Measurements from ENCODE around the gene SARDH. TPM values are rescaled to one million over a fixed set of nuclear protein-coding genes. Genes with fewer than 3 reads are reported as not detected.

Gene SARDH
- total RNA-seq, 1 experiment from 2014 or later, result 9.9 TPM

DNA sequence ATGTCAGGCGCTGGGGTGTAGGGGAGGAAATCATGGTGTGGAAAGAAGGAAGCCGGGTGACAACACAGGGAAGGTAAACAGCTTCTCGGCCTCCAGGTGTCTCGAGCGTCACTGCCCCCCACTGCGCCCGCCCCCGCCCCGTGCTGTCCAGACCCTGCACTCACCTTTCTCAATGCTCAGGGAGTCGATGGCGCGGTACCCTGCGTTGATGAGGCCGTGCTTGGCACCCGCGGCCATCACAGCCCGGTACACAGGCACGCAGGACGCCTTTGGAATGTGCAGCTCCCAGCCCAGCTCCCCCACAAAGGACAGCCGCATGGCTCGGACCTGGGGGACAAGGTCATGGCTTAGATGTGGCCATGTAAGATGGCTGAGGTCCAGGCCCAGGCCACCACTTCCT, 66.8 kb downstream of the SARDH start:
- no peaks in the 10 kb centered on the region for H3K4me1 ChIP-seq (replicated peaks; ENCODE audit: insufficient read depth)
- peaks cover 82% of the 10 kb centered on the region for H3K27me3 ChIP-seq (ENCODE audit: insufficient read depth, low read depth)
- no peak overlapping the region for H3K4me3 ChIP-seq
- H3K79me2 ChIP-seq (ENCODE audit: low read depth), result no peaks in the 10 kb centered on the region
- no peaks in the 10 kb centered on the region for H3K9me2 ChIP-seq (ENCODE audit: insufficient read depth)
- BruUV-seq (replicated peaks), result no TSS peak
- H4K20me1 ChIP-seq (ENCODE audit: insufficient read depth), result no peaks in the 10 kb centered on the region
- H3K36me3 ChIP-seq (ENCODE audit: low read depth), result no peaks in the 10 kb centered on the region
- ChIA-PET CTCF (no interaction called here), POLR2A (ENCODE audit: unreplicated experiment) (no interaction called here)
- H3K4me2 ChIP-seq, result no peak overlapping the region
- H3K9me3 ChIP-seq (ENCODE audit: insufficient read depth, low read depth), result no peaks in the 10 kb centered on the region
- no peaks in the 10 kb centered on the region for H3F3A ChIP-seq (ENCODE audit: insufficient read depth, low read depth)
- H2AFZ ChIP-seq, result no peak overlapping the region
- intact Hi-C loops (cut with micrococcal nuclease; ENCODE audit: unreplicated experiment), result no loop called here
- no peak for TF ChIP-seq EZH2 (IDR thresholded peaks at IDR 0.05; ENCODE audit: low read depth)
- TF ChIP-seq, protein P1, sequence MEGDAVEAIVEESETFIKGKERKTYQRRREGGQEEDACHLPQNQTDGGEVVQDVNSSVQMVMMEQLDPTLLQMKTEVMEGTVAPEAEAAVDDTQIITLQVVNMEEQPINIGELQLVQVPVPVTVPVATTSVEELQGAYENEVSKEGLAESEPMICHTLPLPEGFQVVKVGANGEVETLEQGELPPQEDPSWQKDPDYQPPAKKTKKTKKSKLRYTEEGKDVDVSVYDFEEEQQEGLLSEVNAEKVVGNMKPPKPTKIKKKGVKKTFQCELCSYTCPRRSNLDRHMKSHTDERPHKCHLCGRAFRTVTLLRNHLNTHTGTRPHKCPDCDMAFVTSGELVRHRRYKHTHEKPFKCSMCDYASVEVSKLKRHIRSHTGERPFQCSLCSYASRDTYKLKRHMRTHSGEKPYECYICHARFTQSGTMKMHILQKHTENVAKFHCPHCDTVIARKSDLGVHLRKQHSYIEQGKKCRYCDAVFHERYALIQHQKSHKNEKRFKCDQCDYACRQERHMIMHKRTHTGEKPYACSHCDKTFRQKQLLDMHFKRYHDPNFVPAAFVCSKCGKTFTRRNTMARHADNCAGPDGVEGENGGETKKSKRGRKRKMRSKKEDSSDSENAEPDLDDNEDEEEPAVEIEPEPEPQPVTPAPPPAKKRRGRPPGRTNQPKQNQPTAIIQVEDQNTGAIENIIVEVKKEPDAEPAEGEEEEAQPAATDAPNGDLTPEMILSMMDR (conservative IDR thresholded peaks at IDR 0.05), result no peak
- no peak for DNase-seq
- H3K27ac ChIP-seq, result no peak overlapping the region

DNA sequence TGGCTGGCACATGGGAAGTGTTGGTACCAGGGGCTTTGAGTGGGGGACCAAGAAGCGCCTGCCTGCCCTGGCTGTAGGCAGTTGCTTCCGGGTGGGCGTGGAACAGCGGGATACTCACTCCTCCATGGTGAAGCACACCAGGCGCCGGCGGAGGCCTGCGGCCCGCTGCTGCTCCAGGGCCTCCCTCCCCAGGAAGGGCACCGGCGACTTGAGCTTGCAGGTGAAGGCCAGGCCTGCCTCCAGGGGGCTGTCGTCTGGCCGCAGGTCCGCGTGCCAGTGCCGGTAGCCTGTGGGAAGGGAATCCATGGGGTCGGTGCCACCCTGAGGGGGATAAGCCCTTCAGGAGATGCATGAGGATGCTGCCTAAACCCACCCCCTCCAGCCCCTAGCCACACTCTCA, 67.7 kb downstream of the SARDH start:
- no peak overlapping the region for H3K4me2 ChIP-seq
- BruUV-seq (replicated peaks), result no TSS peak
- H3K9me2 ChIP-seq (ENCODE audit: insufficient read depth), result no peaks in the 10 kb centered on the region
- no peaks in the 10 kb centered on the region for H3K4me1 ChIP-seq (replicated peaks; ENCODE audit: insufficient read depth)
- H4K20me1 ChIP-seq (ENCODE audit: insufficient read depth), result no peaks in the 10 kb centered on the region
- H3K9me3 ChIP-seq (ENCODE audit: insufficient read depth, low read depth), result no peaks in the 10 kb centered on the region
- POLR2A ChIA-PET (ENCODE audit: unreplicated experiment), result no interaction called here
- DNase-seq, result no peak
- no peak for TF ChIP-seq EZH2 (IDR thresholded peaks at IDR 0.05; ENCODE audit: low read depth)
- TF ChIP-seq, protein P1 (conservative IDR thresholded peaks at IDR 0.05), result no peak
- H3K27me3 ChIP-seq (ENCODE audit: insufficient read depth, low read depth), result peaks cover 81% of the 10 kb centered on the region
- H3K36me3 ChIP-seq (ENCODE audit: low read depth), result no peaks in the 10 kb centered on the region
- H2AFZ ChIP-seq, result no peak overlapping the region
- no peaks in the 10 kb centered on the region for H3K79me2 ChIP-seq (ENCODE audit: low read depth)
- CTCF ChIA-PET, result no interaction called here
- intact Hi-C loops (cut with micrococcal nuclease; ENCODE audit: unreplicated experiment), result no loop called here
- H3K27ac ChIP-seq, result no peak overlapping the region
- H3F3A ChIP-seq (ENCODE audit: insufficient read depth, low read depth), result no peaks in the 10 kb centered on the region
- no peak overlapping the region for H3K4me3 ChIP-seq

DNA sequence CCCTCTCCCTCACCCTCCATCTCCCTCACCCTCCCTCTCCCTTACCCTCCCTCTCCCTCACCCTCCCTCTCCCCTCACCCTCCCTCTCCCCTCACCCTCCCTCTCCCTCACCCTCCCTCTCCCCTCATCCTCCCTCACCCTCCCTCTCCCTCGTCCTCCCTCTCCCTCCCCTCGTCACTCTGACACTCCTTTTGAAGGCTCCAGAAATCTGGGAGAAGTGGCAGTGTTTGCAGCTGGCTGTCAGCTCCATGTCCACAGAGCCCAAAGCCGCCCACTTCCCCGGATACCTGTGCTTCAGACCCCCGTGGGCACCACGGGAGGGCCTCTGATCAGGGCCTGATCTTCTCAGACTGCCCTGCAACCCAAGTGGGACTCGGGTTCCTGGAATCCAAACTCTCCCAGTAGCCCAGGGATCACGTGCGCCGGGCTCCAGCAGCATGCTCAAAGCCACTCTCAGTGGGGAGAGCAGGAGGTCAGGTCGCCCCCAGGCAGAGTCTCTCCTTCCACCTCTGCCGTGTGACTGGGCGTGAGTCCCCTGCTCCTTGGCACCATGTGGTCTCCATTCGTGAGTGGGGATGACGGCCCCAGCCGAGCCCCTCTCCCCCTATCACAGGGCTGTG, 68.9 kb downstream of the SARDH start:
- no peak overlapping the region for H2AFZ ChIP-seq
- H3K9me3 ChIP-seq (ENCODE audit: insufficient read depth, low read depth), result no peaks in the 10 kb centered on the region
- H3K36me3 ChIP-seq (ENCODE audit: low read depth), result no peaks in the 10 kb centered on the region
- H4K20me1 ChIP-seq (ENCODE audit: insufficient read depth), result no peaks in the 10 kb centered on the region; the same call in 1 of the 2 replicates
- no peaks in the 10 kb centered on the region for H3K79me2 ChIP-seq (ENCODE audit: low read depth)
- no peak for TF ChIP-seq EZH2 (IDR thresholded peaks at IDR 0.05; ENCODE audit: low read depth)
- TF ChIP-seq, protein P1 (conservative IDR thresholded peaks at IDR 0.05), result no peak
- no peaks in the 10 kb centered on the region for H3K9me2 ChIP-seq (ENCODE audit: insufficient read depth)
- H3K27ac ChIP-seq, result no peak overlapping the region
- no peaks in the 10 kb centered on the region for H3F3A ChIP-seq (ENCODE audit: insufficient read depth, low read depth)
- no peak overlapping the region for H3K4me2 ChIP-seq
- intact Hi-C loops (cut with micrococcal nuclease; ENCODE audit: unreplicated experiment), result no loop called here
- BruUV-seq (replicated peaks), result no TSS peak
- H3K4me1 ChIP-seq (replicated peaks; ENCODE audit: insufficient read depth), result no peaks in the 10 kb centered on the region
- ChIA-PET CTCF (no interaction called here), POLR2A (ENCODE audit: unreplicated experiment) (no interaction called here)
- DNase-seq, result no peak
- H3K4me3 ChIP-seq, result no peak overlapping the region
- H3K27me3 ChIP-seq (ENCODE audit: insufficient read depth, low read depth), result peaks cover 81% of the 10 kb centered on the region

Data from PC-9 (cell line).